GM23338 (cell line): ENCODE results near the gene KCNQ5. TPM values are rescaled to one million over a fixed set of nuclear protein-coding genes. Genes with fewer than 3 reads are reported as not detected.

Source experiments
- ATAC-seq: fragments of 200-7000 bp; cut with Tn5 transposase; 3 replicates; pipeline ENCODE4 v1.9.1; 2020
- DNase-seq: peaks from one replicate; pipeline ENCODE4 v3.0.0-alpha.2; 2015; ENCODE audit warnings: low spot score
- H2AFZ ChIP-seq: fragments of 200-600 bp; sonication (generic); 2 replicates; pipeline ENCODE4 v1.8.0; 2016; ENCODE audit warnings: antibody characterized with exemption, mild to moderate bottlenecking, moderate library complexity
- H3F3A ChIP-seq: fragments of 200-600 bp; sonication (generic); replicated peaks from 2 replicates; pipeline ENCODE4 v1.8.0; 2017; ENCODE audit warnings: antibody characterized with exemption, mixed run types, low read depth
- H3K27ac ChIP-seq: fragments of 200-600 bp; sonication (generic); 2 replicates; pipeline ENCODE4 v1.6.1; 2016; ENCODE audit warnings: low read depth
- H3K27me3 ChIP-seq: fragments of 200-600 bp; sonication (generic); 2 replicates; pipeline ENCODE4 v1.8.0; 2016; ENCODE audit warnings: mild to moderate bottlenecking, mixed run types, moderate library complexity; ENCODE audit not compliant: insufficient read depth
- H3K36me3 ChIP-seq: fragments of 200-600 bp; sonication (generic); 2 replicates; pipeline ENCODE4 v1.8.0; 2016; ENCODE audit warnings: mild to moderate bottlenecking; ENCODE audit not compliant: insufficient read depth
- H3K4me1 ChIP-seq: fragments of 200-600 bp; sonication (generic); 2 replicates; pipeline ENCODE4 v1.8.0; 2016; ENCODE audit warnings: mild to moderate bottlenecking, moderate library complexity; ENCODE audit not compliant: insufficient read depth
- H3K4me2 ChIP-seq: fragments of 200-600 bp; sonication (generic); 2 replicates; pipeline ENCODE4 v1.7.1; 2017; ENCODE audit warnings: mixed run types
- H3K4me3 ChIP-seq: fragments of 200-600 bp; sonication (generic); 2 replicates; pipeline ENCODE4 v1.6.1; 2016; ENCODE audit warnings: mixed run types
- H3K79me2 ChIP-seq: fragments of 200-600 bp; sonication (generic); replicated peaks from 2 replicates; pipeline ENCODE4 v1.8.0; 2017; ENCODE audit warnings: mild to moderate bottlenecking; ENCODE audit not compliant: insufficient read depth
- H3K9me2 ChIP-seq: fragments of 200-600 bp; sonication (generic); 2 replicates; pipeline ENCODE4 v1.8.0; 2017; ENCODE audit not compliant: insufficient read depth
- H4K20me1 ChIP-seq: fragments of 200-600 bp; sonication (generic); replicated peaks from 2 replicates; pipeline ENCODE4 v1.8.0; 2017; ENCODE audit warnings: mild to moderate bottlenecking; ENCODE audit not compliant: insufficient read depth
- H3K27ac Mint-ChIP-seq: 2 replicates; pipeline ENCODE4 v1.8.0; 2020; ENCODE audit warnings: inconsistent platforms, mild to moderate bottlenecking, moderate library complexity, mixed read lengths
- H3K27me3 Mint-ChIP-seq: 3 replicates; pipeline ENCODE4 v1.8.0; 2022; ENCODE audit warnings: low read depth, mild to moderate bottlenecking, moderate library complexity, mixed read lengths, inconsistent platforms; ENCODE audit not compliant: insufficient read depth, poor library complexity
- H3K36me3 Mint-ChIP-seq: 3 replicates; pipeline ENCODE4 v1.8.0; 2021; ENCODE audit warnings: low read depth, mild to moderate bottlenecking, inconsistent platforms, moderate library complexity, mixed read lengths
- H3K4me1 Mint-ChIP-seq: 3 replicates; pipeline ENCODE4 v1.8.0; 2020; ENCODE audit warnings: mild to moderate bottlenecking, inconsistent platforms, mixed read lengths
- H3K4me3 Mint-ChIP-seq: 3 replicates; pipeline ENCODE4 v1.8.0; 2021; ENCODE audit warnings: moderate library complexity, mild to moderate bottlenecking, inconsistent platforms, mixed read lengths
- H3K9me3 Mint-ChIP-seq: 3 replicates; pipeline ENCODE4 v1.8.0; 2020; ENCODE audit warnings: moderate library complexity, mild to moderate bottlenecking, inconsistent platforms, mixed read lengths
- CREB1 ChIP-seq: fragments of 250-450 bp; sonication (Bioruptor Pico); IDR thresholded peaks from 2 replicates; pipeline ENCODE4 v1.5.0; 2020; ENCODE audit warnings: low read depth, mild to moderate bottlenecking, moderate library complexity
- EZH2phosphoT487 ChIP-seq: fragments of 200-600 bp; sonication (generic); IDR thresholded peaks from one replicate; pipeline ENCODE4 v1.8.1; 2018; ENCODE audit warnings: antibody characterized with exemption; ENCODE audit not compliant: unreplicated experiment
- JUNB ChIP-seq: IDR thresholded peaks from one replicate; pipeline ENCODE4 v1.6.1; 2016; ENCODE audit warnings: antibody characterized with exemption; ENCODE audit not compliant: unreplicated experiment
- STAT1 ChIP-seq: IDR thresholded peaks from one replicate; pipeline ENCODE4 v1.6.1; 2016; ENCODE audit warnings: antibody characterized with exemption; ENCODE audit not compliant: unreplicated experiment
- ZNF331 ChIP-seq: fragments of 250-450 bp; sonication (Bioruptor Pico); IDR thresholded peaks from 2 replicates; pipeline ENCODE4 v1.5.0; 2020; ENCODE audit warnings: low read depth, mild to moderate bottlenecking, moderate library complexity
- polyA plus RNA-seq: library from polyadenylated mRNA; unstranded; fragments of >200 nt; fragmentation: Nextera tagmentation; extraction: Ambion mirVana; gene quantifications from 2 replicates; pipeline ENCODE4 v1.2.1, GENCODE V29; 2016
- total RNA-seq: library from RNA; depleted of rRNA; stranded (reverse); fragments of >200 nt; shearing (Covaris generic); gene quantifications from 2 replicates; pipeline ENCODE4 v1.2.3, GENCODE V29; 2014
- TF ChIP-seq, protein P1 (sequence below): IDR thresholded peaks from one replicate; pipeline ENCODE4 v1.6.1; 2018; ENCODE audit warnings: antibody characterized with exemption; ENCODE audit not compliant: unreplicated experiment
- TF ChIP-seq, protein P2 (sequence below): IDR thresholded peaks from 2 replicates; pipeline ENCODE4 v1.6.1; 2016; ENCODE audit warnings: antibody characterized with exemption
- TF ChIP-seq, protein P3 (sequence below), 2 experiments: fragments of 200-600 bp in 1 of 2; sonication (generic) in 1 of 2; conservative IDR thresholded peaks; 2 replicates each; pipeline versions ENCODE4 v1.5.1 to v1.6.1; 2016 to 2017; ENCODE audit warnings: antibody characterized with exemption in 2 of 2, low read depth in 2 of 2, mild to moderate bottlenecking in 2 of 2, moderate library complexity in 1 of 2

Gene KCNQ5
- total and polyA plus RNA-seq, 2 experiments from 2014 or later, result 0.68 to 0.87 TPM

DNA sequence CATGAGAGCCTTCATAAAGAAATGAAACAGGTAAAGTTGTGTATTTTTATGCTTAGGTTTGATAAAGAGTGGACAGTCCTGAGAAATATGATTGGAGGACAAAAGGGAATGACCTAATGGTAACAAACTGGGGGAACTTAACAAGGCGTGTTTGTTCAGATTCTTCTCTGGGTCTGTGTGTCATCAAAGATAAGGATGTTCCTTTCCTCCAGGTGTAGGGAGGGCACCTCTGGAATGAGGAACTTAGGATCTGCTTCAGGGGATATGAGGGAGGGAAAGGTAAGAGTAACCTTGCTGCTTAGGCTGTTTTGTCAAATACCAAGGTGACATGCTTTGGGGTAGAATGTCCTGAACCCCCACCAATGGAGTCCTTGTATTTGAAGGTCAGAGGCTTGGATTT, 291.9 kb downstream of the KCNQ5 start (continued):
- TF ChIP-seq, protein P1, sequence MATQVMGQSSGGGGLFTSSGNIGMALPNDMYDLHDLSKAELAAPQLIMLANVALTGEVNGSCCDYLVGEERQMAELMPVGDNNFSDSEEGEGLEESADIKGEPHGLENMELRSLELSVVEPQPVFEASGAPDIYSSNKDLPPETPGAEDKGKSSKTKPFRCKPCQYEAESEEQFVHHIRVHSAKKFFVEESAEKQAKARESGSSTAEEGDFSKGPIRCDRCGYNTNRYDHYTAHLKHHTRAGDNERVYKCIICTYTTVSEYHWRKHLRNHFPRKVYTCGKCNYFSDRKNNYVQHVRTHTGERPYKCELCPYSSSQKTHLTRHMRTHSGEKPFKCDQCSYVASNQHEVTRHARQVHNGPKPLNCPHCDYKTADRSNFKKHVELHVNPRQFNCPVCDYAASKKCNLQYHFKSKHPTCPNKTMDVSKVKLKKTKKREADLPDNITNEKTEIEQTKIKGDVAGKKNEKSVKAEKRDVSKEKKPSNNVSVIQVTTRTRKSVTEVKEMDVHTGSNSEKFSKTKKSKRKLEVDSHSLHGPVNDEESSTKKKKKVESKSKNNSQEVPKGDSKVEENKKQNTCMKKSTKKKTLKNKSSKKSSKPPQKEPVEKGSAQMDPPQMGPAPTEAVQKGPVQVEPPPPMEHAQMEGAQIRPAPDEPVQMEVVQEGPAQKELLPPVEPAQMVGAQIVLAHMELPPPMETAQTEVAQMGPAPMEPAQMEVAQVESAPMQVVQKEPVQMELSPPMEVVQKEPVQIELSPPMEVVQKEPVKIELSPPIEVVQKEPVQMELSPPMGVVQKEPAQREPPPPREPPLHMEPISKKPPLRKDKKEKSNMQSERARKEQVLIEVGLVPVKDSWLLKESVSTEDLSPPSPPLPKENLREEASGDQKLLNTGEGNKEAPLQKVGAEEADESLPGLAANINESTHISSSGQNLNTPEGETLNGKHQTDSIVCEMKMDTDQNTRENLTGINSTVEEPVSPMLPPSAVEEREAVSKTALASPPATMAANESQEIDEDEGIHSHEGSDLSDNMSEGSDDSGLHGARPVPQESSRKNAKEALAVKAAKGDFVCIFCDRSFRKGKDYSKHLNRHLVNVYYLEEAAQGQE, result no peak
- no peak for TF ChIP-seq JUNB
- TF ChIP-seq, protein P2, sequence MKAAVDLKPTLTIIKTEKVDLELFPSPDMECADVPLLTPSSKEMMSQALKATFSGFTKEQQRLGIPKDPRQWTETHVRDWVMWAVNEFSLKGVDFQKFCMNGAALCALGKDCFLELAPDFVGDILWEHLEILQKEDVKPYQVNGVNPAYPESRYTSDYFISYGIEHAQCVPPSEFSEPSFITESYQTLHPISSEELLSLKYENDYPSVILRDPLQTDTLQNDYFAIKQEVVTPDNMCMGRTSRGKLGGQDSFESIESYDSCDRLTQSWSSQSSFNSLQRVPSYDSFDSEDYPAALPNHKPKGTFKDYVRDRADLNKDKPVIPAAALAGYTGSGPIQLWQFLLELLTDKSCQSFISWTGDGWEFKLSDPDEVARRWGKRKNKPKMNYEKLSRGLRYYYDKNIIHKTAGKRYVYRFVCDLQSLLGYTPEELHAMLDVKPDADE, result no peak
- TF ChIP-seq ZNF331 (CRISPR knock-in tag), result no peak
- TF ChIP-seq STAT1, result no peak
- no peak for TF ChIP-seq EZH2phosphoT487
- TF ChIP-seq, protein P3, sequence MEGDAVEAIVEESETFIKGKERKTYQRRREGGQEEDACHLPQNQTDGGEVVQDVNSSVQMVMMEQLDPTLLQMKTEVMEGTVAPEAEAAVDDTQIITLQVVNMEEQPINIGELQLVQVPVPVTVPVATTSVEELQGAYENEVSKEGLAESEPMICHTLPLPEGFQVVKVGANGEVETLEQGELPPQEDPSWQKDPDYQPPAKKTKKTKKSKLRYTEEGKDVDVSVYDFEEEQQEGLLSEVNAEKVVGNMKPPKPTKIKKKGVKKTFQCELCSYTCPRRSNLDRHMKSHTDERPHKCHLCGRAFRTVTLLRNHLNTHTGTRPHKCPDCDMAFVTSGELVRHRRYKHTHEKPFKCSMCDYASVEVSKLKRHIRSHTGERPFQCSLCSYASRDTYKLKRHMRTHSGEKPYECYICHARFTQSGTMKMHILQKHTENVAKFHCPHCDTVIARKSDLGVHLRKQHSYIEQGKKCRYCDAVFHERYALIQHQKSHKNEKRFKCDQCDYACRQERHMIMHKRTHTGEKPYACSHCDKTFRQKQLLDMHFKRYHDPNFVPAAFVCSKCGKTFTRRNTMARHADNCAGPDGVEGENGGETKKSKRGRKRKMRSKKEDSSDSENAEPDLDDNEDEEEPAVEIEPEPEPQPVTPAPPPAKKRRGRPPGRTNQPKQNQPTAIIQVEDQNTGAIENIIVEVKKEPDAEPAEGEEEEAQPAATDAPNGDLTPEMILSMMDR (conservative IDR thresholded peaks at IDR 0.05; ENCODE audit: low read depth in 2 of 2), result no peak

DNA sequence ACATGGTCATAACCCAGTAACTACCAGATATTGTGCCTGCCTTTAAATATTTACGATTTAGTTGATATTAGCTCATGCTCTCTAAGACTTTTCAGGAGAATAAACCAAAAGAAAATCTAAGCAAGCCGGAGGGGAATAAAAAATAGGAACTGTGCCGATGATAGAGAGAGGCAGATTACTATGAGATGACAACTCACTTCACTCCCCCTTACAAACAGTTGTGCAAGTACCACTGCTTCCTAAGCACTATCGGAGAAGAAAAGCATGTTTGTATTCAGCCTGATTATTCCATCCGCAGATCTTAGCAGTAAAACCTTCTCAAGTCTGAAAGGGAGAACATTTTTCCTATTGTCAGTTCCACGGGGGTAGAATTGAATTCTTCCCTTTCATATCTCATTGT, 294.4 kb downstream of the KCNQ5 start:
- H3K4me3 ChIP-seq, result no peak overlapping the region
- Mint-ChIP-seq H3K27me3 (no peaks in the 10 kb centered on the region), H3K4me3 (no peak overlapping the region), H3K9me3 (no peaks in the 10 kb centered on the region), H3K27ac (no peak overlapping the region), H3K36me3 (no peaks in the 10 kb centered on the region), H3K4me1 (no peaks in the 10 kb centered on the region)
- H3K9me2 ChIP-seq, result no peaks in the 10 kb centered on the region
- ATAC-seq (no peak), DNase-seq (no peak)
- H4K20me1 ChIP-seq, result no peaks in the 10 kb centered on the region
- H3K27me3 ChIP-seq, result no peaks in the 10 kb centered on the region
- no peaks in the 10 kb centered on the region for H3K4me1 ChIP-seq
- no peaks in the 10 kb centered on the region for H3K36me3 ChIP-seq
- no peak overlapping the region for H2AFZ ChIP-seq
- no peak overlapping the region for H3K4me2 ChIP-seq
- no peaks in the 10 kb centered on the region for H3K79me2 ChIP-seq
- H3F3A ChIP-seq, result no peaks in the 10 kb centered on the region
- H3K27ac ChIP-seq, result no peak overlapping the region
- TF ChIP-seq CREB1 (CRISPR knock-in tag), result no peak
- TF ChIP-seq, protein P3 (conservative IDR thresholded peaks at IDR 0.05; ENCODE audit: low read depth in 2 of 2), result no peak
- TF ChIP-seq, protein P1, result no peak
